ENCODE measurements around the gene REXO5. TPM values are rescaled to one million over a fixed set of nuclear protein-coding genes. Genes with fewer than 3 reads are reported as not detected.
A peak's percentile ranks its signal among the peaks of the same experiment; 100 is the strongest.

REXO5 gene
- total RNA-seq, 1 donor from 2014 or later = 5.9 TPM

- no peak for DNase-seq
- H3K36me3 Mint-ChIP-seq (ENCODE audit: unreplicated experiment) = no peaks in the 10 kb centered on the region
- no peak overlapping the region for H3K4me3 Mint-ChIP-seq (ENCODE audit: unreplicated experiment)
- no peaks in the 10 kb centered on the region for H3K27me3 Mint-ChIP-seq (ENCODE audit: unreplicated experiment)
- TF ChIP-seq CTCF (IDR thresholded peaks at IDR 0.05; ENCODE audit: partially characterized antibody, unreplicated experiment) = no peak
- no peaks in the 10 kb centered on the region for H3K9me3 Mint-ChIP-seq (ENCODE audit: unreplicated experiment)
- no peaks in the 10 kb centered on the region for H3K4me1 Mint-ChIP-seq (ENCODE audit: low read depth, unreplicated experiment)
- H3K27ac Mint-ChIP-seq (ENCODE audit: unreplicated experiment) = no peak overlapping the region
Observed at GRCh38 chr16:20851601-20852000, 45.3 kb downstream of the REXO5 start.

- Mint-ChIP-seq H3K4me3 (ENCODE audit: unreplicated experiment) (no peak overlapping the region), H3K9me3 (ENCODE audit: unreplicated experiment) (no peaks in the 10 kb centered on the region), H3K27ac (ENCODE audit: unreplicated experiment) (peak overlapping the region; percentile 55), H3K4me1 (ENCODE audit: low read depth, unreplicated experiment) (peaks cover 9% of the 10 kb centered on the region), H3K27me3 (ENCODE audit: unreplicated experiment) (no peaks in the 10 kb centered on the region), H3K36me3 (ENCODE audit: unreplicated experiment) (no peaks in the 10 kb centered on the region)
- no peak for TF ChIP-seq CTCF (IDR thresholded peaks at IDR 0.05; ENCODE audit: partially characterized antibody, unreplicated experiment)
- no peak for DNase-seq
Observed at GRCh38 chr16:20853143-20853542, 46.8 kb downstream of the REXO5 start.

- no peak for TF ChIP-seq CTCF (IDR thresholded peaks at IDR 0.05; ENCODE audit: partially characterized antibody, unreplicated experiment)
- no peak for DNase-seq
- Mint-ChIP-seq H3K9me3 (ENCODE audit: unreplicated experiment) (no peaks in the 10 kb centered on the region), H3K36me3 (ENCODE audit: unreplicated experiment) (no peaks in the 10 kb centered on the region), H3K27me3 (ENCODE audit: unreplicated experiment) (no peaks in the 10 kb centered on the region), H3K4me1 (ENCODE audit: low read depth, unreplicated experiment) (peaks cover 9% of the 10 kb centered on the region), H3K4me3 (ENCODE audit: unreplicated experiment) (no peak overlapping the region), H3K27ac (ENCODE audit: unreplicated experiment) (no peak overlapping the region)
Observed at GRCh38 chr16:20853981-20854620, 47.8 kb downstream of the REXO5 start.

GRCh38 chr16:20854963-20855362, 48.6 kb downstream of the REXO5 start:
- Mint-ChIP-seq H3K36me3 (ENCODE audit: unreplicated experiment) (no peaks in the 10 kb centered on the region), H3K4me3 (ENCODE audit: unreplicated experiment) (no peak overlapping the region), H3K4me1 (ENCODE audit: low read depth, unreplicated experiment) (peaks cover 14% of the 10 kb centered on the region), H3K27me3 (ENCODE audit: unreplicated experiment) (no peaks in the 10 kb centered on the region), H3K27ac (ENCODE audit: unreplicated experiment) (no peak overlapping the region), H3K9me3 (ENCODE audit: unreplicated experiment) (no peaks in the 10 kb centered on the region)
- no peak for DNase-seq
- no peak for TF ChIP-seq CTCF (IDR thresholded peaks at IDR 0.05; ENCODE audit: partially characterized antibody, unreplicated experiment)

GRCh38 chr16:20857281-20857680, 51.0 kb downstream of the REXO5 start:
- DNase-seq = no peak
- Mint-ChIP-seq H3K36me3 (ENCODE audit: unreplicated experiment) (no peaks in the 10 kb centered on the region), H3K27ac (ENCODE audit: unreplicated experiment) (no peak overlapping the region), H3K4me3 (ENCODE audit: unreplicated experiment) (no peak overlapping the region), H3K4me1 (ENCODE audit: low read depth, unreplicated experiment) (peaks cover 21% of the 10 kb centered on the region), H3K9me3 (ENCODE audit: unreplicated experiment) (peaks cover 1% of the 10 kb centered on the region), H3K27me3 (ENCODE audit: unreplicated experiment) (no peaks in the 10 kb centered on the region)
- no peak for TF ChIP-seq CTCF (IDR thresholded peaks at IDR 0.05; ENCODE audit: partially characterized antibody, unreplicated experiment)

Data from glutamatergic neuron (in vitro differentiated cells).